A549 treated with Hydrocortisone at 1 μM for 4 hours (cell line): Measurements from ENCODE around the gene OR10H4. TPM values are rescaled to one million over a fixed set of nuclear protein-coding genes. Genes with fewer than 3 reads are reported as not detected.

ENCODE experiments used
- total RNA-seq: library from RNA; stranded (reverse); fragments of 200-300 nt; extraction: Qiagen RNA extraction; gene quantifications from 5 replicates; pipeline ENCODE4 v1.2.3, GENCODE V29; 2022

OR10H4 gene
- not detected in 5 replicates for total RNA-seq

DNA sequence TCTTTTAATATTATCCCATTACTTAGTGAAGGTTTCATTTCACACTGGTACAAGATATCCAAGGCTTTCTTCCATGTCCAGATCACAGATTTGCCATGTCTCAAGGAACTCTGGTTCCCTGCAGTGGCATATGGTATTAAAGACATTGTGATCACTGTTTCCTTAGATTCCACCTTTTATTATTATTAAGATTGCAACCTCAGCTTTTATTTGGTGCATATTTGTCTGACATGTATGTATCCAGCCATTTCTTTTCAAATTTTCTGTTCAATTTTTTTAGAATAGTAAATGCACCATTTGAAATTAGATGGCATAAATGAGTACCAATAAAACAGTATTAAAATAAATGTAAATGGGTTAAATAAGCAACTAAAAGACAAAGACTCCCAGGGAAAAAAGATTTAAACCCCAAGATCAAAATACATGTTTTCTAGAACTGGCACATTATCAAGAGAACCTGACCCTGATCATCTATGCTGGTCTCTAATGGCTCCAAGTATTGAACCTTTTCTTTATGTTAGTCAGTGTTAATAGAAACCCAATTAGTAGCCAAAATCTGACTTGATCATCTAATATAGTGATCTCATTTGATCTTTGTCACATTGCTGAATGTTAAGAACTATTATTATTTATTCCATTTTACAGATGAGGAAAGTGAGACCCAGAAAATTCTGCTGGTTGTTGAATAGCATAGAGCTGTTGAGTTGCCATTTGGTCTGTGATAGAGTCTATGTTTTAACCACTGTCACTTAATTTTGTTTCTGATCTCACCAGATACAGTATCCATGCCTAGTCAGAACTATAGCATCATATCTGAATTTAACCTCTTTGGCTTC lies at the start of gene OR10H4:
Gene OR10H4 (plus strand): TSS at position 786 of the 836 bp plus-strand sequence. CDS start 0 bp downstream, at position 786.

DNA sequence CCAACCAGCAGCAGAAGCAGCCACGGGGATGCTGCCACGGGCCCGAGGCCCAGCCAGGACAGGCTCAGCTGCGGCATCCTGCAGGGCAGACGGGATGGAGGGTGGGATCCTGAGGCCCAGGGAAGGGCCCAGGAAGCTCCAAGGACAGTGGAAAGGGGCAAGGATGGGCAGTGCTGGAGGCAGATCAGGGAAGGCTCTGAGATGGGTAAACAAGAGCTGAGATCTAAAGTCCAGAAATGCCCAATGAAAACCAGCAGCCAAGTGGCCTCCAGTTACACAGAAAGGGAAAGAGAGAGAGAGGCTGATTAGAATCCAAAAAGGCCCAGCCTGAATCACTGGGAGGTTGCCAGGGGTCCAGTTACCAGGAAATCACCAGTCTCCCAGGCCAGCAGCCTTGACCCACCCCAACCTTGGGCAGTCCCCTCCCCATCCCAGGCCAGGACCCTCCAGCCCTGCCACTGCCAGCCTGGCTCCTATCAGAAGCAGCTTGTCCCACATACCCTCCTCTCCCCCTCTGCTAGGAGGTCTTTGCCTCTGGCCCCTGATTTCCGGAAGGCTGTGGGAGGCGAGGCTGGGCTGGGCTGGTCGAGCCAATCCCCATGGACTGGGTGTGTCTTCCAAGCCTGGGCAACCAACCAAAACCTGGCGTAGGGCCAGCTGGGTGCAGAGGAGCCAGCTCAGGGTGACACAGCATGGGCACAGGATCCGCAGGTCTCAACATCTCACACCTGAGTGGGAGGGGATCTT lies 14.3 kb upstream of the OR10H4 start, which contains the start of gene CYP4F11:
Gene CYP4F11 (minus strand): TSS at position 198 of the 747 bp plus-strand sequence. CDS start 121 bp downstream, at position 77.

Other genes with a start within 250 kb of the OR10H4 start
- gene OR10H2, start 221.0 kb upstream of the OR10H4 start, total RNA-seq, result not detected in 5 replicates
- not detected in 5 replicates for gene OR10H3, start 211.0 kb upstream of the OR10H4 start, total RNA-seq
- gene OR10H5, start 161.3 kb upstream of the OR10H4 start, total RNA-seq, result not detected in 5 replicates
- not detected in 5 replicates for gene OR10H1, start 133.3 kb upstream of the OR10H4 start, total RNA-seq
- 0.06 to 0.17 TPM (median 0.17 TPM) in 4 of 5 replicates, not detected in the other for gene CYP4F2, start 50.9 kb upstream of the OR10H4 start, total RNA-seq
- gene CYP4F11, start 14.5 kb upstream of the OR10H4 start, total RNA-seq, result 4.9 to 7.0 TPM (median 5.2 TPM) in 5 replicates
- 389 to 533 TPM (median 474 TPM) in 5 replicates for gene TPM4, start 127.5 kb downstream of the OR10H4 start, total RNA-seq
- 48.6 to 105 TPM (median 50.6 TPM) in 5 replicates for gene RAB8A, start 162.9 kb downstream of the OR10H4 start, total RNA-seq
- gene HSH2D, start 194.7 kb downstream of the OR10H4 start, total RNA-seq, result not detected in 5 replicates
- gene CIB3, start 224.5 kb downstream of the OR10H4 start, total RNA-seq, result not detected in 5 replicates
- 91.4 to 97.8 TPM (median 95.3 TPM) in 5 replicates for gene FAM32A, start 236.4 kb downstream of the OR10H4 start, total RNA-seq
- gene AP1M1, start 248.9 kb downstream of the OR10H4 start, total RNA-seq, result 62.9 to 70.0 TPM (median 67.0 TPM) in 5 replicates